Glomerular visceral epithelial cell (primary cell): ENCODE data around the gene AGFG1.

ENCODE experiments used
- DNase-seq: peaks from one replicate; pipeline ENCODE4 v3.0.0-alpha.2; 2016; ENCODE audit errors: extremely low spot score

Gene AGFG1

GRCh38 chr2:227462462-227462951, 9.4 kb upstream of the AGFG1 start:
- DNase-seq, result no peak

- DNase-seq, result no peak
These were observed 8.7 kb upstream of the AGFG1 start for GRCh38 chr2:227462972-227463931.

GRCh38 chr2:227464361-227464760, 7.6 kb upstream of the AGFG1 start:
- DNase-seq, result no peak

- no peak for DNase-seq
These were observed 7.1 kb upstream of the AGFG1 start for GRCh38 chr2:227464851-227465250.

- no peak for DNase-seq
These were observed 4.9 kb upstream of the AGFG1 start for GRCh38 chr2:227466887-227467600.

- no peak for DNase-seq
These were observed 544 bp upstream of the AGFG1 start for GRCh38 chr2:227471412-227471811.

- DNase-seq, result peak; percentile 54
These were observed 537 bp downstream of the AGFG1 start for GRCh38 chr2:227472265-227473121.

GRCh38 chr2:227473122-227473461, 1.1 kb downstream of the AGFG1 start:
- no peak for DNase-seq

GRCh38 chr2:227473806-227474205, 1.9 kb downstream of the AGFG1 start:
- DNase-seq, result no peak

- DNase-seq, result no peak
These were observed 2.5 kb downstream of the AGFG1 start for GRCh38 chr2:227474410-227474809.

- peak; percentile 24 for DNase-seq
These were observed 5.3 kb downstream of the AGFG1 start for GRCh38 chr2:227477291-227477690.

- DNase-seq, result peak; percentile 39
These were observed 8.0 kb downstream of the AGFG1 start for GRCh38 chr2:227479865-227480475.

- DNase-seq, result no peak
These were observed 8.6 kb downstream of the AGFG1 start for GRCh38 chr2:227480528-227480927.

GRCh38 chr2:227482638-227483340, 10.8 kb downstream of the AGFG1 start:
- no peak for DNase-seq

GRCh38 chr2:227485429-227485828, 13.5 kb downstream of the AGFG1 start:
- no peak for DNase-seq

GRCh38 chr2:227486688-227487087, 14.7 kb downstream of the AGFG1 start:
- DNase-seq, result no peak

- DNase-seq, result no peak
These were observed 16.1 kb downstream of the AGFG1 start for GRCh38 chr2:227488045-227488444.

GRCh38 chr2:227491386-227491785, 19.4 kb downstream of the AGFG1 start:
- no peak for DNase-seq

GRCh38 chr2:227493524-227493923, 21.6 kb downstream of the AGFG1 start:
- DNase-seq, result no peak

- no peak for DNase-seq
These were observed 25.2 kb downstream of the AGFG1 start for GRCh38 chr2:227497158-227497557.
